HG02884 (cell line): Measurements from ENCODE around the gene BMP2K.
A peak's percentile ranks its signal among the peaks of the same experiment; 100 is the strongest.

Source experiments
- ATAC-seq: cut with Tn5 transposase; IDR thresholded peaks from one replicate; pipeline ENCODE4 v1.9.1; 2021; ENCODE audit warnings: mild to moderate bottlenecking, moderate library complexity; ENCODE audit not compliant: unreplicated experiment

Gene BMP2K

DNA sequence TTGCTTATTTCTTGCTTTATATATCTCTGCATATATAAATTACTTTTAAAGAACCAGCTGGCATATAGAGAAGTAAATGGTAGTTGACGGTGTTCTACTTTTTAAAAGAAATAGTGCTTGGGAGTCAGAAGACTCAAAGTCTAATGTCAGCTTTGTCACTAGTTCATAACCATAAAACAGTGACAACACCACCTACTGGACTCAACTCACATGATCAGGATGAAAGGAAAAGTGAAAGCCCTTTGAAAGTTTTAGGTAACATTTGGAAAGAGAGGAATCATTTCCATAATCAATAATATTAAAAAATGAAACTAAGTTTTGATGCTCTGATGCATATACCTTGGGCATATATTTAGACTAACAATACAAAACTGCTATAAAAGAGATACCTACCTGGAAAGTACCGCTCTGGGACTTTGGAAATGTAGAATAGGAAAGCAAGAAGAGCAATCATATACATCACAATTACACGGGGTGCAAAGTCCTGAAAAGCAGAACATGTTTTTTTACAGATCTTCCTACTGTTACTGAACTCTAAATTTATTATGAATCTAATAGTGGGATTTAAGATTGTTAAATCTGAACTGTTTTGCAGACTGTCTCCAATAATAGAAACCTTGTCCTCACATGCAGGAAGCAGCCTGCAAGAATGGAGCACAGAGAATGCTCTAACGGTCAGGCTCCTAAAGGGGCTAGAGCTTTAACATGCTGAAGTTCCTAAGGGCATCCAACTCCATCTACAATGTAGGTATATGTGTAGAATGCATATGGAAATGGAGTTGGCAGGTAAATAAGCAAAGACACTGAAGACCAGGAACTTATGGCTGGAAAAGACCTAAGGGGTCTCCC is 147.5 kb downstream of the BMP2K start:
- no peak for ATAC-seq

DNA sequence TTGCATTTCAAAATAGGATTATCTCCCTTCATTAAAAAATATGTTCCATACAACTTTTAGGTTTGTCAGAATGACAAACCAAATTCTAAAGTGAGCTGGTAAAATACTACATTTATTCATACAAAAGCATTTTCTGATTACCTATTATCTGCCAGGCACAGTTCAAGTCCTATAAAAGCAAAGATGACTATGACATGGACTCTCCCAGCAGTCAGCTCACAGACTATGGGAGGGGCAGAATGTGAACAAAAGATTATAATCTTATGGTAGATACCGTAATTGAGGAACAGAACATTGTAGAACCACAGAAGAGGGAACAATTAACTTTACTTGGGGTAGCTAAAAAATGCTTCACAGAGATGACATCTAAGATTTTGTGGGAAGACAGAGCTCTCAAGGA is 150.7 kb downstream of the BMP2K start:
- ATAC-seq: no peak

DNA sequence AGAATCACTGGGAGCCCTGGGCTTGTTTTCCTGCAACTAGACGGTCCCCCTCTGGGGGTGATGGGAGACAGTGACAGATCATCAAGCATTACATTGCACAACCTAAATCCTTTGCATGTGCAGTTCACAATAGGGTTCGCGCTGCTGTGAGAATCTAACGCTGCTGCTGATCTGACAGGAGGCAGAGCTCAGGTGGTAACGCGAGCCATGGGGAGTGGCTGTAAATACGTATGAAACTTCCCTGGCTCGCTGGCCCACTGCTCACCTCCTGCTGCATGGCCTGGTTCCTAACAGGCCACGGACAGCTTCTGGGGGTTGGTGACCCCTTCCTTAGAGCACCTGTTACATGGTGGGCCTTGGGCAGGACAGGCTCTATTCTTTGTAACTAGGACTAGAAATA is 152.7 kb downstream of the BMP2K start:
- ATAC-seq: no peak

DNA sequence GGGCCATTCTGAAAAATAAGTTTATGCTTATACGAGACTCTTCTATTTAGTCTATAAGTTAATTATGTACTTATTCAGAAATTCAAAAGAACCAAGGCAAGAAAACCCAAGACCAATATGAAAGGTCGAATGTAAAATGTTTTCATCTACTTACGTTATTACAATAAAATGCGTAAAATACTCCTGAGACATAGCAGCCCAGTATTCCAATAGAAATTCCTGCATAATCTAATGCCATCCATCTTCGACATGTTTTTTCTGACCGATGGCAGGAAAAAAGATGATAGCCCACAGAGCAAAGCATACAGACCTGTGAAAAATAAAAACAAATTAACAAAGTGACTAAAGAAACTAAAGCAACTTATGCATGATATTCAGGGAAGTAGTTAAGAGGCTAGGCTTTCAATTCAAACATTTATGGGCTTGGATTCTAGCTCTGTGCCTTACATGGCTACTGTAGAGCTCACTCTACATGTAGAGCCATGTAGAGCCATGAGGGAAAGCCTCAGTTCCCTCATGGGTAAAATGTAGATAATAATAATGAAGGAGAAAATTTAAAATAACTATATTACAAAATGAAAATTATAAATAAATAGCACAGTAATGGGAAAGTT is 154.0 kb downstream of the BMP2K start:
- ATAC-seq: no peak

DNA sequence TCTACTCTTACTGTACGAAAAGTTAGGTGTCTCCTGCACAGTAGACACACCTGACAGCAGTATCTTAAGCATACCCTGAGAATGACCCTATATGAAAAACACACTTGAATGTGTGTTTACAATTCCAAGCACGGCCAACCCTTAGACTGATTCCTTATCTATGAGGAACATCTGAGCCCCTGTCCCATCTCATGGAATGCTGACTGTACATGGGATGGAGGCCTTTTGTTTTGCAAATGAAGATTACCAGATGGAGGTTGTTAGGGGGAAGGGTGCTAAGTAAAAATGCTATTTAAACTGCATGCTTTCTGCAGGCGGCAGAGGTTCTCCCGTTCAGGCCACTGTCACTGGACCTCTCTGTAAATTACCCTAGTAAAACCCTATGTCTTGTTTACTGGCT is 160.8 kb downstream of the BMP2K start:
- ATAC-seq: no peak

DNA sequence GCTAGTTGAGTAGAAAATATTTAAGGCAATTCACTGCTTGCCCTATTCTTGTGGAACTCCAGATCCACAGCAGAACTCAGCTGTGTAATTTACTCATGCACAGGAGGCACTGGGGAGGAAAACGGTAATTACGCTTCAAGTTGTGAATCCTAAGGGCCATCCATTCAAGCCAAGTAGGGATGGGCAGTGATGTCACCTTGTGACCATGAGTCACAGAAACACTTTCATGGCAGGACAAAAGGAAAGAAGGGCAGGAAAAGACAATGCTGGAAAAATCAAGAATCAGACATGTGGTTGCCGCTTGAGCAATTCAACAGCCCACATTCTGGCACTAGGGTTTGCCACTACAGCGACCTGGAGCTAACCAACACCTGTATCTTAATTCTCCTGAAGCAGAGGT is 161.7 kb downstream of the BMP2K start:
- no peak for ATAC-seq

DNA sequence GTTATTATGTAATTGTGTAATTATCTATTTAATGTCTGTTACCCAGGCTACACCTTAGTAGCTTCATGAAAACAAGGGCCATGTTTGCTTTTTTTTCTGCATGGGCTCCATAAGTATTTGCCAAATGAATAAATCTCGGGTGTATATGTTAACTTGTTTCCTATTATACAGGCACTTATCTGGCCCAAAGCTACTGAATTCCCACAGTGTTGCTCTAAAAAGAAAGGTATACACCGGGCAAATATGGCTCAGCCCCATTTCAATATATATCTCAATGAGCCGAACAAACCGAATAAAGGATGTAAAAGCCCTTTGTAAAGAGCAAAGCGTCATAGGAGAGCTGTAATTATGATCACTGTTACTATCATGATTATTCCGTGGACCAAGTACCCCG is 162.3 kb downstream of the BMP2K start:
- no peak for ATAC-seq

DNA sequence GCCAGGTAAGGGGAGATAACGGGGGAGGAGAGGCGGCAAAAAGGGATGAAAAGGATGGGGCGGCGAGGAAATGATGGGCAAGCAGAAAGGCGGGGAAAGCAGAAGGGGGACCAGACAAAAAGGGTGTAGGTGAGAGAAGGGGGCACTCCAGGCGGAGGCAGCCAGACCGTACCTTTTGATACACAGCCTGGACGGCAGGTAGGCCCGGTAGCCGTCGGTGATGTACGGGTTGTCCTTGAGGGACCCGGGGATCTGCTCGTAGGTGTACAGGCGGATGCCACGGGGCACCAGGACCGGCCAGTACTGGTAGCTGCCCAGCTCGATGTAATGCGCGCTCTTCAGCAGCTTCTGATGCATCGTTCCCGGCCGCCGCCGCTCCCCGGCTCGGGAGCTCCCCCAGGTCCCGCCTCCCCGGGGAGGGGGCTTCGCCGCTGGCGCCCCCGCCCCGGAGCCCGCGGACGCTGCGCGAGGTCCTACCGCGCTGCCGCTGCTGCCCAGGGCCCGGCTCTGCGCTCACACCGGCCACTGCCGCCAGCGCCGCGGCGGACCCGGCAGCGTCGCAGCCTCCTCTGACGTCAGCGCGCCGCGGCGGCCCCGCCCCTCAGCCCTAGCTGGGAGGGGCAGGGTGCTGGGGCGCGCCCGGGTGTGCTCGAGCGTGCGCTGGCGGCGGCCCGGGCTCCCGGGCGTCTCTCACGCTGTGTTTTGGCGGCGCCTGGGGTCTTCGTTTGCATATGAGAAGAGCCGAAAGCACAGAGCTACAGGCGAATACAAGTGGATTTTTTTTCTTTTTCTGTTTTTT is 162.9 kb downstream of the BMP2K start, which contains the start of gene PAQR3:
TSS of gene PAQR3 (minus strand) at position 571 of the 799 bp plus-strand sequence. CDS start at position 357, 214 bp downstream.
- ATAC-seq: peak; percentile 95

DNA sequence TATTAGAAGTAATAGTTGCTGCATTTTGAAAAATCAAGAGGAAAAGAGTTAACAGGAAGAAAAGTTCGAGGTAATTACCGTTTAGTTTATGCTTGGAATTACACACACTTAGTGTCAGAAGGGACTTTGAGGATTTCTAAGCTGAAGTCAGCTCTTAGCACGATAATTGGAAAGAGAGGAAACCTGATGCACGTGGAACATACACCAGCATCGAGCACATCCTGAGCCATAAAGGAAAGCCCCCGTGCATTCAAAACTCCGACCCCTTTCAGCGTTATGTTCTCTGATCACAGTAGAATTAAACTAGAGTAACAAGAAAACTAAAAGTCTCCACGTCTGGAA is 163.5 kb downstream of the BMP2K start:
- ATAC-seq: peak; percentile 15

DNA sequence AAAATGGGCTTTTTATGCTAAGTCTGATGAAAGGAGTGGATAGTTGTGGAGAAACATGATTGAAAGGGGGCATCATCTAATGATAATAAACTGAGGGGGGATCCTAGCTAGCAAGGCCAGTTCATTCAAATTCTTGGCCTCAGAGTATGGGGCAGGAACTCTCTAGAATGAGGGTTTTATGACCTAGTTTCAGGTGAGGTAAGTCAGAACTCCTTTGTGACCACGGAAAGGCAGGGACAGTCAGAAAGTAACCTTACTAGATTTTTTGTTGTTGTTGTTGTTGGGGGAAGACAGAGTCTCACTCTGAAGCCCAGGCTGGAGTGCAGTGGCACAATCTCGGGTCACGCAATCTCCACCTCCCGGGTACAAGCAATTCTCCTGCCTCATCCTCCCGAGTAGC is 164.6 kb downstream of the BMP2K start:
- ATAC-seq: no peak

DNA sequence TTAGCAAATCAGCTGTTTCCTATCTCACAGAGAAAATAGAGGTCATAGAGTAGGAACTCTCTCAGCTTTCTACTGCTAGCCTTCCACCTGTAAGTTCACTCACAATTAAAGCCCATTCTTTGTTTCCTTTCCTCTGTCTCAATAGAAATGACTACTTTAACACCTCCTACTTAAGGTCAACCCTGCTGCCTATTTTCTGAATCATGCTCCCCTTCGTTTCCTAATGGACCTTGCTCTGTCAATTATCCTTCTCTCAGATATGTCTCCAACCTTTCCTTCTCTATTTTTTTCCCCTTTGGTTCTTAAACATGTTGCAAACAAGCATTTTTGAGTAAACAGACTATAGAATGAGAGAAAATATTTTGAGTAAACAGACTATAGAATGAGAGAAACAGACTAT is 168.2 kb downstream of the BMP2K start:
- no peak for ATAC-seq

DNA sequence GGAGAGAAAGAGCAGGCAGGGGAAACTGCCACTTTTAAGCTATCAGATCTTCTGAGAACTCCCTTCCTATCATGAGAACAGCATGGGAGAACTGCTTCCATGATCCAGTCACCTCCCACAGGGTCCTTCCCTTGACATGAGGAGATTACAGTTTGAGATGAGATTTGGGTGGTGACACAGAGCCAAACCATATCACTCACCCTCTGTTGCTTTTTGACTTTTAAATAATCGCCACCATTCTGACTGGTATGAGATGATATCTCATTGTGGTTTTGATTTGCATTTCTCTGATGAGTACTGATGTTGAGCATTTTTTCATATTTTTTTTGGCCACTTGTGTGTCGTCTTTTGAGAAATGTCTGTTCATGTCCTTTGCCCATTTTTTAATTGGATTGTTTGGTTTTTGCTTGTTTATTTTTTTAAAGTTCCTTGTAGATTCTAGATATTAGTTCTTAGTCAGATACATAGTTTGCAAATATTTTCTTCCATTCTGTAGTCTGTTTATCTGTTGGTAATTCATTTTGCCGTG is 169.6 kb downstream of the BMP2K start:
- no peak for ATAC-seq

DNA sequence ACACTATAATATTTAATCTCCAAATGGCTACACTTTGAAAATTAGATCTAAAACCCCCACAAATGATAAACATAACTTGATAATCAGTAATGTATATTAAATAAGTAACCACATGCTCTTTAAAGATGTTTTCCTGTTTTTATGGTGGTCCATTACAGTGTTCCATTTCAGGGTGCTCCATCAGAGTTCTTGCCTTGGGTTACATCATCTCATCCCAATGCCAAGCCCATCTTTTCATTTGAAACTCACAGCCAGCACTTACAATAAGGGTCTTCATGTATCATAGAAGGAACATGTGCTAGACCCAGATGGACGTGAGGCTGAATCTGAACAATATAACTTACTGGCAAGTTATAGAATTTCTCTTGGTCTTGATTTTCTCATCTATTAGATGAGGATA is 173.6 kb downstream of the BMP2K start:
- ATAC-seq: no peak

DNA sequence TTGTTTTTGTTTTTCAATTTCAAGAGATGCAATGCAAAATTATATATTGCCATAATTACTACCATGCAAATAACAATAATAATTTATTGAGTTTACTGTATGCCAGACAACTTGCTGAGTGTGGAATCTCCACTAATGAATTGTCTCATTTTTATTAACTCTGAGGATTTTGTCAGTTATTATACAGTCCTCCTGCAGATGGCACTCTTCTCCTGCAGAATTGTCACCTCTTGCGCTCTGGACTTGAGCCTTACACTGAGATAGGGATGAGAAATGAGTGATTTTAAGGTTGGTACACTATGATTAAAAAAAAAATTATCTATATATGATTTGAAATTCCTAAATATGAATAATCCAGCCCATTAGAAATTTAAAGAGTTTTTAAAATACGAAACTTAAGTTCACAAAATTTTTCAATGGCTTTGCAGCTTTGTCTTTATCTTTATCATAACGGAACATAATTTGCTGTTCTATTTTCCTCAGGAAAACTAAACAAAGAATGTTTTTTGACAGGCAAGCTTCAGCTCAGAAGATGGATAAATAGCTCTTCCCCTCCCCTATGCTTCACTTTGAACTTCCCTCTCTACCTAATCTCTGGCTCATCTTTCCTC is 175.8 kb downstream of the BMP2K start:
- ATAC-seq: peak; percentile 79

DNA sequence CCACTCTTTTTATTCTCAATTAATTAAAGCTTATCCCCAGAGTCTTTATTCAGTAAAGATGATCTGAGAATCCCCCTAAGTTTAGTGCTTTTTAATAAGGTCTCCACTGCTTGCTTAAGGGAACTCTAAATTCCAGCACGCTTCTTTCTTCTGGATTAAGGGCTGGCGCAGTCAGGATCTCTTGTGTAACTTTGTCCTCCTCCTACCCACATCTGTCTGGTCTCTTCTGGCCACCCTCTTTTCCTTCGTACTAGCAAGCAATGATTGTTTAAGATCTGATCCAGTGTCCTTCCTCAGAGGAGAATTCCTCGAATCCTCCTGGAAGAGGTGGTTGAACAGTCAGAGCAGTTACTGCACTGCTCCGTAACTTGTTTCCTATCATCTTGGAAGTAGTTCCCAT is 177.1 kb downstream of the BMP2K start:
- no peak for ATAC-seq

DNA sequence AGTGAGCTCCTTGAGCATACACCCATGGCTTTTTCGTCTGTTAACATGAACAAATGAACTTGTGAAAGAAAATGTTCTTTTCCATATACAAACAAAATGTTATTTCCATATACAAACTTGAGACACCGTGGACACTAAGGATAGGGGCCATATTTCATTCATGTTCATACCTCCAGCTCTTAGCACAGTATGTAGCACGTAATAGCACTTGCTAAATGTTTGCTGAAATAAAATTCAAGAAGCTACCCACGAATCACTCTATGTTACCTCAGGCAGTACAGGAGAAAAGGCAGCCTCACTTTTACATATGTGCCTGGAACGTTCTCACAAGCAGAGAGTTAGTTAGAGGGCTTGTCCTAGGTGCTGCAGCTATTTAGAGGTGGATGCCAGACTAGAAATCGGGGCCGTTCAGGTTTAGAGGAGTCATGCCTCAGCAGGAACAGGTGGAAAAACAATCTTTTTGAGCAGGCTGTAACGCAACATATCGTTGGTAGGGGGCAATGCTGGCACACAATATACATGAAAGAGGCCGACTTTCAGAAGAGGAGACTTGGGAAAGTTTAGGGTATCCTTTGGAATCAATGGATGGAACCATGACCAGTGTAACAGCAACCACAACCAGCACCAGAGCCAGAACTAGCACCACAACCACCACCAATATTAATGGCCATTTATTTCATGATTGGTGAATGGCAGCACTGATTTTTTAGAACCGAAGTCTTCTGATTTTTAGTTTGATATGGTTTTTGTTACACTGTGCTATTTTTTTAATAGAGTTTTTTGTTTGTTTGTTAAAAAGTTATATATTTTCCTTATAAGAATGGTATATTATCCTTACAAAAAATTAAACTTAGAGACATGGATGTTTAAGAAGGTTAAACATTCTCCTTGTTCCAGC is 177.9 kb downstream of the BMP2K start:
- no peak for ATAC-seq

DNA sequence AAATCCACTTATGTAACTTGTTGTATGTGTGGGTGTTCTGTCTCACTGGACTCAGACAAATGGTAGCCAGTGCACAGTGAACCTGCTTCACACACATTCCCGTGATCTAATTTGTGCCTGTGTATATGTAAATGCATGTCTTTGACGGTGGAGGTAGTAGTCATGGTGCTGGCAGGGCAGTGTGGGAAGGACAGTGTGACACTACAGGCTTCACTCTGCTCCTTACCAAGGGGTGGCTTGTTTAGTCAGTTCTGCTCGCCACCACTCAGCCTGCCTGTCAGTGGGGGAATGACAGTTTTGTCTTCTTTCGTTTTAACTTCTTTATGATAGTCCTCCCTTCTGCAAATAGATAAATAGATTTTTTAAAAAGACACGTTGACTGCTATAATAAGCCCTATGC is 180.8 kb downstream of the BMP2K start:
- no peak for ATAC-seq

DNA sequence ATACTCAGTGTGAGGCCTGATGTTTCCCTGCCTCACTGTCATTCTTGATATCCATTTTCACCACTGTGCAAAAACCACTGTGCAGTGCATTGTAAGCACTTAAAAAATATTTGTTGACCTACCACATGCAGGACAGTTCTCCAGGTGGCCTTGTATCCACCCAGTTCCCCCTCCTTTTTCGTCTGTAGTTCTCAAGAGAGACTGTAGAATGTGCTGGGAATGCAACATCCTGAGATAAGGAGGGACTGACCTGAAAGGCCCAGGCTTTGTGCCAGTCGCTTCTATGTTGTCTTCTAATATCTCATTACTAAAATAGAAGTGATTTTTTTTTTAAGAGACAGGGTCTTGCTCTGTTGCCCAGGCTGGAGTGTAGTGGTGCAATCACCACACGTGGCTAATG is 184.8 kb downstream of the BMP2K start:
- ATAC-seq: no peak
